ENCODE results near the gene DCDC2C. TPM values are rescaled to one million over a fixed set of nuclear protein-coding genes. Genes with fewer than 3 reads are reported as not detected.

DCDC2C gene
- total and polyA plus RNA-seq, 2 donors (not counting 1 experiment from before 2014, with no cell fraction given): not detected

DNA sequence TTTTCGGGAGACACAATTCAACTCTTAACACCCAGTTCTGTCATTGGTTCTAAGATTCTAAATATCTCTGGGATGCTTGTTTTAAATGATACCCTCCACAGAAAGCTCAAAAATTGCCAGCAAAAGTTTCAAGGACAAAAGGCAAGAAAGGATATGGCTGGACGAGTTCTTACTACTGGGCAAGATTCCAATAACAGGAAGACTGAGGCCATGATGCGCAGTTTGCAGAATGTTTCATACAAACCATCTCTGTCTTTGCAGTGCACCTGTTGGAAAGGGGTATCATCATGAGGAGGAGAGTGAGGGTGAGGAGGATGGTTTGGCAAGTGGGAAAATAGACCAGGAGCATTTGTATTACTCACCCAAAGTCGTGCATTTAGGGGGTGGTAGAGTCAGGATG lies 172.8 kb downstream of the DCDC2C start:
- Histone ChIP-seq H3K36me3 (ENCODE audit: control insufficient read depth, insufficient read depth, low read length) (no peaks in the 10 kb centered on the region), H3K27me3 (ENCODE audit: control insufficient read depth, insufficient read depth, low read length) (no peaks in the 10 kb centered on the region), H3K9me3 (ENCODE audit: control insufficient read depth, insufficient read depth, low read depth, low read length) (no peaks in the 10 kb centered on the region), H4K20me1 (ENCODE audit: control insufficient read depth, extremely low read depth, insufficient read depth, low read length) (no peaks in the 10 kb centered on the region), H3K4me3 (replicated peaks in 1 of 4; ENCODE audit: control extremely low read depth in 1 of 4, insufficient read depth in 1 of 4, low read depth in 3 of 4, low read length in 4 of 4) (no peak overlapping the region), H3K79me2 (ENCODE audit: control insufficient read depth, insufficient read depth, low read length) (no peaks in the 10 kb centered on the region), H2AFZ (ENCODE audit: low read length) (no peak overlapping the region), H3K4me1 (ENCODE audit: control insufficient read depth, extremely low read depth, insufficient read depth, low read length) (no peaks in the 10 kb centered on the region), H3K27ac (ENCODE audit: insufficient read depth, low read length) (no peak overlapping the region), H3K9ac (ENCODE audit: insufficient read depth, low read length) (no peak overlapping the region), H3K4me2 (ENCODE audit: extremely low read depth, insufficient read depth, low read length) (no peak overlapping the region)
- TF ChIP-seq EZH2 (IDR thresholded peaks at IDR 0.05; ENCODE audit: low read length, missing control alignments): no peak
- TF ChIP-seq, protein P1, sequence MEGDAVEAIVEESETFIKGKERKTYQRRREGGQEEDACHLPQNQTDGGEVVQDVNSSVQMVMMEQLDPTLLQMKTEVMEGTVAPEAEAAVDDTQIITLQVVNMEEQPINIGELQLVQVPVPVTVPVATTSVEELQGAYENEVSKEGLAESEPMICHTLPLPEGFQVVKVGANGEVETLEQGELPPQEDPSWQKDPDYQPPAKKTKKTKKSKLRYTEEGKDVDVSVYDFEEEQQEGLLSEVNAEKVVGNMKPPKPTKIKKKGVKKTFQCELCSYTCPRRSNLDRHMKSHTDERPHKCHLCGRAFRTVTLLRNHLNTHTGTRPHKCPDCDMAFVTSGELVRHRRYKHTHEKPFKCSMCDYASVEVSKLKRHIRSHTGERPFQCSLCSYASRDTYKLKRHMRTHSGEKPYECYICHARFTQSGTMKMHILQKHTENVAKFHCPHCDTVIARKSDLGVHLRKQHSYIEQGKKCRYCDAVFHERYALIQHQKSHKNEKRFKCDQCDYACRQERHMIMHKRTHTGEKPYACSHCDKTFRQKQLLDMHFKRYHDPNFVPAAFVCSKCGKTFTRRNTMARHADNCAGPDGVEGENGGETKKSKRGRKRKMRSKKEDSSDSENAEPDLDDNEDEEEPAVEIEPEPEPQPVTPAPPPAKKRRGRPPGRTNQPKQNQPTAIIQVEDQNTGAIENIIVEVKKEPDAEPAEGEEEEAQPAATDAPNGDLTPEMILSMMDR (conservative IDR thresholded peaks at IDR 0.05 in 1 of 2, IDR thresholded peaks at IDR 0.05 in 1 of 2; ENCODE audit: low read depth in 1 of 2, low read length in 2 of 2): no peak
- no peak for DNase-seq (ENCODE audit: low read depth in 2 of 2)

DNA sequence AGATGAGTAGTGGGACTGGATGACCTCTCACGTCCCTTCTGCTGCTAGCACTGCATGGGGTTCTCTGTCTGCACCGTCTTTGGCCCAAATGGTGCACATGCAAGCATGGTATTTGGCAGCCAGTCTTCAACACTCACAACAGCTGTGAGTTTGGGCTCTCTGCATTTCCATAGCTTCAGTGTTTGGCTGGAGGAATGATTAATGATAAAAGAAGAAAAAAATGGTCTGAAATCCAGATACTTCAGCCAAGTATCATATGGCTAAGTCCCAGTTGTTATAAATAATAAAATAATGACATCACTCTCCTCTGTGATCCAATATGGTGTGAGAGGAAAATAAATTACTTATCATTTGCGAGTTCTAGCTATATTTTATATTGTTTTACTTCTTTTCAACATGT lies 173.3 kb downstream of the DCDC2C start:
- H3K4me1 ChIP-seq (ENCODE audit: control insufficient read depth, extremely low read depth, insufficient read depth, low read length): no peaks in the 10 kb centered on the region
- no peaks in the 10 kb centered on the region for H3K27me3 ChIP-seq (ENCODE audit: control insufficient read depth, insufficient read depth, low read length)
- TF ChIP-seq EZH2 (IDR thresholded peaks at IDR 0.05; ENCODE audit: low read length, missing control alignments): no peak
- TF ChIP-seq, protein P1 (conservative IDR thresholded peaks at IDR 0.05 in 1 of 2, IDR thresholded peaks at IDR 0.05 in 1 of 2; ENCODE audit: low read depth in 1 of 2, low read length in 2 of 2): no peak
- H3K4me2 ChIP-seq (ENCODE audit: extremely low read depth, insufficient read depth, low read length): no peak overlapping the region
- H3K9me3 ChIP-seq (ENCODE audit: control insufficient read depth, insufficient read depth, low read depth, low read length): no peaks in the 10 kb centered on the region
- no peak overlapping the region for H3K4me3 ChIP-seq (replicated peaks in 1 of 4; ENCODE audit: control extremely low read depth in 1 of 4, insufficient read depth in 1 of 4, low read depth in 3 of 4, low read length in 4 of 4)
- DNase-seq (ENCODE audit: low read depth in 2 of 2): no peak
- H2AFZ ChIP-seq (ENCODE audit: low read length): no peak overlapping the region
- H3K27ac ChIP-seq (ENCODE audit: insufficient read depth, low read length): no peak overlapping the region
- no peak overlapping the region for H3K9ac ChIP-seq (ENCODE audit: insufficient read depth, low read length)
- no peaks in the 10 kb centered on the region for H3K79me2 ChIP-seq (ENCODE audit: control insufficient read depth, insufficient read depth, low read length)
- no peaks in the 10 kb centered on the region for H4K20me1 ChIP-seq (ENCODE audit: control insufficient read depth, extremely low read depth, insufficient read depth, low read length)
- H3K36me3 ChIP-seq (ENCODE audit: control insufficient read depth, insufficient read depth, low read length): no peaks in the 10 kb centered on the region

DNA sequence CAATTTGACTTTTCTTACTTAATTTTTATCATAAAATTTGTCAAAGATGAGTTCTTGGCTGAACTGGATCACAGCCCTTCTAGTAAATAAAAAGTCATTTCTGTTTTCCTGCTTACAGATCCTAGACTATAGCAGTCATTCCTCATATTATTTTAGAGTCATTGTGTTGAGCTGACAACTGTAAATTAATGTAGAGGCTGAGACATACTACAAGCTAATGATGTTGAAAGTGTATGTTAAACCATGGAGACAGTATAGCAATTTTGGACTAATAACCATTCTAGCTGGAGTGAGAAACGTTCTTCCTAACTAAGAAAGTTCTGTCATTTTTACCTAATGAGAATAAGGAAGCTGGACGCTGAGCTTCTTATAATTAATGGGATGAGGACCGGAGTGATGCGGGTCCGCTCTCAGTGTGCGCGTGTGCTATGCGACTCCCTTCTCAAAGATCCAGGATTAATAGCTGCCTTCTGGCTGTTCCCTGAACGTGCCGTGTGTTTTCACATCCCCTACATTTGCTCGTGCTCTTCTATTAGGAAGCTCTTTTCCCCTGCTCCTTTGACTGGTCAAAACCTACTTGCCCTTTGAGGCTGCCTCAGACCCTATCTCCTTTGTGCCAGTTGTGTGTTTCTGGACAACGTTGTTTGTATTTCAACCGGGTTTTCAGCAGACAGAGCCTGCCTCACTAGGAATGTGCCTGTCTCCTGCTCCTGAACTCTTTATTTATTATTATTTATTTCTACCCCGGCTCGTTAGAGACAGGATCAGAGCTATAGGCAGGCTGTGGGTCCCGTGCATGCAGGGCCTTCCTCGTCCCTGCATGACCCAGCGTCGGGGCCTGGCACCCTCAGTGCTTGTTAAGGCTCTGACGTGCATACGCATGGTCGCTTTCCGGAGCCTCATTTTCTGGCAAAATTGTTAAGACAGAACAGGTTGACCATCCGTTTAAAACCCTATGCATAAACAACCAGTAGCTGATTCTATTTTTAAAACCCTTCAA lies 182.6 kb downstream of the DCDC2C start:
- Histone ChIP-seq H3K27me3 (ENCODE audit: control insufficient read depth, insufficient read depth, low read length) (no peaks in the 10 kb centered on the region), H3K4me3 (replicated peaks in 1 of 4; ENCODE audit: control extremely low read depth in 1 of 4, insufficient read depth in 1 of 4, low read depth in 3 of 4, low read length in 4 of 4) (no peak overlapping the region), H3K4me1 (ENCODE audit: control insufficient read depth, extremely low read depth, insufficient read depth, low read length) (no peaks in the 10 kb centered on the region), H4K20me1 (ENCODE audit: control insufficient read depth, extremely low read depth, insufficient read depth, low read length) (no peaks in the 10 kb centered on the region), H2AFZ (ENCODE audit: low read length) (no peak overlapping the region), H3K79me2 (ENCODE audit: control insufficient read depth, insufficient read depth, low read length) (no peaks in the 10 kb centered on the region), H3K36me3 (ENCODE audit: control insufficient read depth, insufficient read depth, low read length) (no peaks in the 10 kb centered on the region), H3K27ac (ENCODE audit: insufficient read depth, low read length) (no peak overlapping the region), H3K4me2 (ENCODE audit: extremely low read depth, insufficient read depth, low read length) (no peak overlapping the region), H3K9me3 (ENCODE audit: control insufficient read depth, insufficient read depth, low read depth, low read length) (no peaks in the 10 kb centered on the region), H3K9ac (ENCODE audit: insufficient read depth, low read length) (no peak overlapping the region)
- DNase-seq (ENCODE audit: low read depth in 2 of 2): no peak
- no peak for TF ChIP-seq EZH2 (IDR thresholded peaks at IDR 0.05; ENCODE audit: low read length, missing control alignments)
- TF ChIP-seq, protein P1 (conservative IDR thresholded peaks at IDR 0.05 in 1 of 2, IDR thresholded peaks at IDR 0.05 in 1 of 2; ENCODE audit: low read depth in 1 of 2, low read length in 2 of 2): no peak

Data from fibroblast of lung (primary cell).